ENCODE results near the gene TTC28.

Gene TTC28

DNA sequence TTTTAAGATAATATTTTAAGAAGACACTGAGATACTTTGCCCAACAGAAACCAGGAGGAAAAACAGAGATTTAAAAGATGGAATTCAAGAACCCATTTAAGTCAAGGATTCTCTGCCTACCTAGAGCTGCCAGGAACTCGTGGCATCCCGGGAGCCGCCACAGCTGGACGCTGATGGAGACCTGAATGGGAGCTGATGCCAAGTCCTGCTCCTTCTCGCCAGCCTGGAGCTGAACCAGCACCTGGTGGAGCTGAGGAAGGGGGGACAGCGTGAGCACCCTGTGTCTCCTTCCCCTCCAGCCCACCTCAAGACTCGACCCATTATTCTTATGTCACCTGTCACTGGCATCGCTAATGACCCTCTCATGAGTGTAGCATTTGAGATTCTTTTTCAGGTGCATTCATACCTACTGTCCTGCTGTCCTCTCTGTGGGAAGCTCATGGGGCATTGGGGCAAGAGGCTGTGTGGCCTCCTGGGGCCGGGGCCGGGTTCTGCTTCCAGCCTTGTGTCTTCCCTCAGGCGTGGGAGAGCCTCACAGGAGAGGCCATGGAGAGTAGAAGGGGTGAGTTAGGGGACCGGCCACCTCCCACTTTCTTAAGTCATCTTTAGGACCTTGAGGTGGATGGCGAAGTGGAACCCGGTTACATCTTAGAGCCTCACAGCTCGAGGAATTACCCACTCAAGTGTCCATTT is 689.7 kb downstream of the TTC28 start:
- peak; percentile 4 for DNase-seq
- Mint-ChIP-seq H3K27me3 (no peaks in the 10 kb centered on the region), H3K4me3 (no peak overlapping the region), H3K4me1 (peaks cover 2% of the 10 kb centered on the region), H3K36me3 (no peaks in the 10 kb centered on the region), H3K27ac (no peak overlapping the region), H3K9me3 (no peaks in the 10 kb centered on the region)
- CTCF ChIA-PET = no interaction called here

DNA sequence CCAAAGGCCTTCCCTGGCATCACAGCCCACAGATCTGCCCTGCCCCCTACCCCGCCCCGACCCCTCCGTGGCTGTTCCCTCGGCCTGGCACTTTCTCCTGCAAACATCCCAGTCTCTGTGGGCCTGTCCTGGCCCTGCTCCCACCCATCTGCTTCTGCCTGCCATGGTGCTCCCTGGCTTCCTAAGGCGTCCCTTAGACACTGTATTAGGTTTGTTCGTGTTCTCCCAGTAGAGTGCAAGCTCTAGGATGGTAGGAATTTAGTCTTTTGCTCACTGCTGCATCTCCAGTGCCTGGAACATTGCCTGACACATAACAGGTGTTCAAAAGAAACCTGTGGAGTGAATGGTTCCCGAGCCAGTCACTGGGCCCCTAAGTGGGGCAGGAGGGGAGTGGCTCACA is 690.9 kb downstream of the TTC28 start:
- CTCF ChIA-PET = interaction anchor here (1.0 kb wide), 1 partner anchor 844 kb away, joined by 3 read pairs; no protein-coding TSS in a partner anchor
- no peak overlapping the region for H3K4me3 Mint-ChIP-seq
- H3K4me1 Mint-ChIP-seq = peaks cover 2% of the 10 kb centered on the region
- no peaks in the 10 kb centered on the region for H3K27me3 Mint-ChIP-seq
- H3K9me3 Mint-ChIP-seq = no peaks in the 10 kb centered on the region
- DNase-seq = peak; percentile 1
- H3K27ac Mint-ChIP-seq = no peak overlapping the region
- no peaks in the 10 kb centered on the region for H3K36me3 Mint-ChIP-seq

DNA sequence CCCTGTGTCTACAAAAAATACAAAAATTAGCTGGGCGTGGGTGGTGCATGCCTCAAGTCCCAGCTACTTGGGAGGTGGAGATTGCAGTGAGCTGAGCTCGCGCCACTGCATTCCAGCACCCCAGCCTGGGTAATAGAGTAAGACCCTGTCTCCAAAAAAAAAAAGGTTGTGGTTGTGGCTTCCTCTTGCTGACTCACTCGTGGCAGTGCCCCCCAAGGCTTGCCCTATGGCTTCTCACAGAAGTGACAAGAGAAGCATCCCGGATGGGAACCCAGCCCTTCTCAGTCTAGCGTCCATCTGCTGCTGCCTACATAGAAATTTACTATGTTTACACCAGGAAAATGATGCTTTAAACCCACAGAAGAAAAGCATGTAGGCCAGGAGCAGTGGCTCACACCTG is 692.1 kb downstream of the TTC28 start:
- Mint-ChIP-seq H3K4me3 (no peak overlapping the region), H3K36me3 (no peaks in the 10 kb centered on the region), H3K27ac (no peak overlapping the region), H3K9me3 (no peaks in the 10 kb centered on the region), H3K27me3 (no peaks in the 10 kb centered on the region), H3K4me1 (peaks cover 2% of the 10 kb centered on the region)
- CTCF ChIA-PET = interaction anchor here (1.0 kb wide), 1 partner anchor 845 kb away, joined by 3 read pairs; no protein-coding TSS in a partner anchor
- no peak for DNase-seq

GRCh38 chr22:27986937-27987336 is 692.7 kb downstream of the TTC28 start:
- CTCF ChIA-PET = no interaction called here
- Mint-ChIP-seq H3K4me3 (no peak overlapping the region), H3K27me3 (no peaks in the 10 kb centered on the region), H3K36me3 (no peaks in the 10 kb centered on the region), H3K27ac (no peak overlapping the region), H3K9me3 (no peaks in the 10 kb centered on the region), H3K4me1 (peaks cover 2% of the 10 kb centered on the region)
- no peak for DNase-seq

GRCh38 chr22:27986459-27986858 is 693.2 kb downstream of the TTC28 start:
- Mint-ChIP-seq H3K27ac (no peak overlapping the region), H3K9me3 (no peaks in the 10 kb centered on the region), H3K36me3 (no peaks in the 10 kb centered on the region), H3K4me3 (no peak overlapping the region), H3K27me3 (no peaks in the 10 kb centered on the region), H3K4me1 (peaks cover 2% of the 10 kb centered on the region)
- CTCF ChIA-PET = no interaction called here
- DNase-seq = no peak

DNA sequence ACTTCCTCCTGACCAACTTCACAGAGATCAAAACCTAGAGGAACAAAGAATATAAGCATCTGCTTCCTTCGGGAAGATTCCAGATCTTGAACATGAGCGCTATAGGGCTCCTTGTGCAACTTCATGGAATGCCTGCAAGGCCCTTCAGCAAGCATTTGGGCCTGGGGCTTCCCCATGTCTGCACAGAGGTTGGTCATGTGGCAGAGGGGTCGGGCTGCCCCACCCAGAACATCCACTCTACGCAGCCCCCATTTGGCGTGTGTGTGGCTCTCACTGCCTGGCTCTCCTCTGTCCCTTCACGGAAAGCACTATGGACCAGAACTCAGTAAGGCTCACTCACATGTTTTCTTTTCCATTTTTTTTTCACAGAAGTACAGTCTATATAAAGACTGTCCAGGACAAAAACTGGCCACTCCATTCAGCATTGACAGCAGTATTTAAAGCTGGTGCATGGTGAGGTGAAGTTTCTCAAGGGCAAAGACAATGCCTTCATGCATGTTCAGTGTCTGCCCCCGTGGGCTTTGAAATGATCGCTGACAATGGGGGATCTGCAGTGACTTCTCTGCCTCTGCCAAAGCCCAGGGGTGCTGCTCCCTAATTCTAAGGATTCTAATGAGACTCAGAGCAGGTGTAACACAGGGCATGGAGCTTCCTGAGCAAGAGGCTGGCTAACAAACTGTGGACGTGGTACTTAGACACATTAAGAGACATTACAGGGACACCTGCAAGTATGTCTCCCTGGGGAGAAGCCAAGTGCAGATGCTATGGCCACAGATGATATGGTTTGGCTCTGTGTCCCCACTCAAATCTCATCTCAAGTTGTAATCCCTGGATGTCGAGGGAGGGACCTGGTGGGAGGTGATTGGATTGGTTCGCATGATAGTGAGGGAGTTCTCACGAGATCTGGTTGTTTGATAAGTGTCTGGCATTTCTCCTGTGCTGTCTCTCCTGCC is 694.0 kb downstream of the TTC28 start:
- no peaks in the 10 kb centered on the region for H3K27me3 Mint-ChIP-seq
- H3K4me1 Mint-ChIP-seq = peaks cover 2% of the 10 kb centered on the region
- no peak overlapping the region for H3K27ac Mint-ChIP-seq
- H3K36me3 Mint-ChIP-seq = no peaks in the 10 kb centered on the region
- no peak for DNase-seq
- CTCF ChIA-PET = no interaction called here
- H3K9me3 Mint-ChIP-seq = no peaks in the 10 kb centered on the region
- H3K4me3 Mint-ChIP-seq = no peak overlapping the region

DNA sequence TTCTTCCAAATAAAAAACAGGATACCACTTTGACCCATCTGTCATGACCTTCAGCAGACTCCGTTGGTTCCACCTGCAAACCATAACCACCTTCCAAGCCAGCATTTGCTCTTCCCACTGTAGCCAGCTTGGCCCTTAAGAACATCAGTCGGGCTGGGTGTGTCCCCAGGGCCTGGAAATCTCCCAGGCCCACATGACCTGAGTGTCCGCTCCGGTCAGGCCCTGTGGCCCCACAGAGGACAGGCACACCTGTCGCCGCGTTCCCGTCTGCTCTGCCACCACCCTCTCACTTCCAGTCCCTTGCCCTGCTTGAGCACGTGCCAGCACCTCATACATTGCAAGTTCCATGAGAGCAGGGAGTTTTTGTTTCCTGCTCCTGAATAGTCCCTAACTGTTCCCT is 694.9 kb downstream of the TTC28 start:
- no peak for DNase-seq
- Mint-ChIP-seq H3K4me1 (peaks cover 2% of the 10 kb centered on the region), H3K4me3 (no peak overlapping the region), H3K27me3 (no peaks in the 10 kb centered on the region), H3K27ac (no peak overlapping the region), H3K36me3 (no peaks in the 10 kb centered on the region), H3K9me3 (no peaks in the 10 kb centered on the region)
- CTCF ChIA-PET = no interaction called here

GRCh38 chr22:27984001-27984695 is 695.5 kb downstream of the TTC28 start:
- Mint-ChIP-seq H3K36me3 (no peaks in the 10 kb centered on the region), H3K27ac (no peak overlapping the region), H3K4me3 (no peak overlapping the region), H3K4me1 (peaks cover 2% of the 10 kb centered on the region), H3K27me3 (no peaks in the 10 kb centered on the region), H3K9me3 (no peaks in the 10 kb centered on the region)
- CTCF ChIA-PET = no interaction called here
- no peak for DNase-seq

DNA sequence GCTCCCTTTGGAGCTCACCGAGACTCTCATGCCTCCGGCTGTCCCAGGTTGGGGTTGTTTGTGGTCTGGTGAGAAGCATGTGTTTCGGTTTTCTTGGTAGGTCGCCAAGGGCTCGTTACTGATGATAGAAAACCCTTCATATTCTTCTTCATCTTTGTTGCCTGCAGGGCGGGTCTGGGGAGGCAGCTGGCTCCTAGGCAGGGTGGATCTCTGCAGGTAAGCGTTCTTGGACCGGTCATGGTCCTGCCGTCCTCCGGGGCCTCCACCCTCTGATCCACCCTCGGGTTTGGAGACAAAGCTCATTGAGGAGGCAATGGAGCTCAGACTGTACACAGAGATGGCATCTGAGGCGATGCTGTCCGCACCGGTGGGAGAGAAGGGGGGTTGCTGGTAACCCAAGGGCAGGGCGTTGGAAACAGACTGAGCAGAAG is 696.3 kb downstream of the TTC28 start:
- Mint-ChIP-seq H3K27ac (no peak overlapping the region), H3K36me3 (no peaks in the 10 kb centered on the region), H3K9me3 (no peaks in the 10 kb centered on the region), H3K27me3 (no peaks in the 10 kb centered on the region), H3K4me1 (peaks cover 2% of the 10 kb centered on the region), H3K4me3 (no peak overlapping the region)
- no peak for DNase-seq
- CTCF ChIA-PET = no interaction called here

- no peaks in the 10 kb centered on the region for H3K9me3 Mint-ChIP-seq
- H3K27me3 Mint-ChIP-seq = no peaks in the 10 kb centered on the region
- no peak overlapping the region for H3K4me3 Mint-ChIP-seq
- CTCF ChIA-PET = no interaction called here
- no peak overlapping the region for H3K27ac Mint-ChIP-seq
- H3K4me1 Mint-ChIP-seq = peaks cover 1% of the 10 kb centered on the region
- no peak for DNase-seq
- H3K36me3 Mint-ChIP-seq = no peaks in the 10 kb centered on the region
Measured at GRCh38 chr22:27982630-27983180, 696.9 kb downstream of the TTC28 start.

DNA sequence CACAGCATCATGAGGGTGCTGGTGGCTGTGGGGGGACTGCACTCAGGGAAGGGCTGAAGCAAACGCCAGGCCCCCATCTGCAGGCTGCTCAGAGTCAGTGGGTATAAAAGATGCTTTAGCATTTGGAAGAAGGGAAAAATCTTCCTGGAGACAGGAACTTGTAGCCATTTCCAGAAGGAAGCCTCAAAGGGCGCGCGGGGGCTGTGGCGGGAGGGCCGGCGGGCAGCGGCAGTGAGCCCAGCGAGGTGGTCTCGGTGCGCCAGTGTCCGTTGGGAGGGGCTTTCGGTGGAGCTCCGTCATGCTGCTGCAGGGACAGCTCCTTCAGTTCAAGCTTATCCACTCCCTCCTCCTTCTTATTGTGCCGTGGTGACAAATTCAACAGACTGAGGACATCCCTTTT is 697.5 kb downstream of the TTC28 start:
- no peaks in the 10 kb centered on the region for H3K27me3 Mint-ChIP-seq
- no peak for DNase-seq
- no peaks in the 10 kb centered on the region for H3K36me3 Mint-ChIP-seq
- H3K9me3 Mint-ChIP-seq = no peaks in the 10 kb centered on the region
- no peak overlapping the region for H3K4me3 Mint-ChIP-seq
- H3K4me1 Mint-ChIP-seq = no peaks in the 10 kb centered on the region
- no peak overlapping the region for H3K27ac Mint-ChIP-seq
- CTCF ChIA-PET = no interaction called here

GRCh38 chr22:27980424-27981148 is 699.1 kb downstream of the TTC28 start:
- Mint-ChIP-seq H3K36me3 (no peaks in the 10 kb centered on the region), H3K27ac (no peak overlapping the region), H3K4me3 (no peak overlapping the region), H3K4me1 (no peaks in the 10 kb centered on the region), H3K9me3 (no peaks in the 10 kb centered on the region), H3K27me3 (no peaks in the 10 kb centered on the region)
- no peak for DNase-seq
- CTCF ChIA-PET = no interaction called here

DNA sequence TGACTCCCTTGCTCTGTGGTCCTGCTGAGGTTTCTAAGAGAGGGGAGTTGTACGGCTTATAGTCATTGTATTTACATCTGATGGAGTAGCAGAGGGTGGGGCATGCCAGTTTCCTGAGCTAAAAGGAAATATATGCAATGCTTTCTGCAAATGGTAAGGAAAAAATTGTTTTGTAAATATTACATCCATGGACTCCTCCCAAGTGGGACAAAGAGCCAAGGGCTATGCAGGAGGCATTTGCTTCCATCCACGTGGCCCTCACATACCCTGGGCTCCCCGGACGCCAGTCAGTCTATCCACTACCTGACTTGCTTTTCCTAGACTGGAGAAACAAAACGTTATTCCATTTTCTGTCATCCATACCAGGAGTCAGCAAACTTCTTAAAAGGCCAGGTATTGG is 700.8 kb downstream of the TTC28 start:
- no peak for DNase-seq
- Mint-ChIP-seq H3K27ac (no peak overlapping the region), H3K9me3 (no peaks in the 10 kb centered on the region), H3K4me3 (no peak overlapping the region), H3K36me3 (no peaks in the 10 kb centered on the region), H3K27me3 (no peaks in the 10 kb centered on the region), H3K4me1 (no peaks in the 10 kb centered on the region)
- CTCF ChIA-PET = no interaction called here

DNA sequence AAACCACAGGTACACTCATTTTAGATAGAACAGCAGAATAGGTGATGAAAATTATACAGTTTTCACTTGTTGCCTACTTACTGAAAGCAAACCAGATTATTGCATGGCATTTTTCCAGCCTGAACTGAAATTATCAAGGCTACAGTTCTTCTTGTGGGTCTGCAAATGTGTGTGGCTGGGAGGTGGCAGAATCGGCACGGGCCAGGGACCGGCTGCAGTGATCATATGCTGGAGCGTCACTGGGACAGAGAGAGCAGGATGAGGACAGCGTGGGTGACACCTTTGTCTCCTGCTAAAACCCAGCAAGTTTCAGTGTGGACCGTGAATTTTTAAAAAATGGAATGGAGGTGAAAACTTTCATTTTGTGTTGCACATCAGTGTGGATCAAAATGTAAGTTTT is 701.3 kb downstream of the TTC28 start:
- Mint-ChIP-seq H3K27ac (no peak overlapping the region), H3K27me3 (no peaks in the 10 kb centered on the region), H3K4me3 (no peak overlapping the region), H3K9me3 (no peaks in the 10 kb centered on the region), H3K36me3 (no peaks in the 10 kb centered on the region), H3K4me1 (no peaks in the 10 kb centered on the region)
- CTCF ChIA-PET = no interaction called here
- DNase-seq = no peak
